GM19099 (cell line): Measurements from ENCODE around the gene THSD4.

Experiments used
- POLR2A ChIP-seq: IDR thresholded peaks from 3 replicates; pipeline ENCODE4 v1.6.1; 2011; ENCODE audit warnings: low read depth; ENCODE audit not compliant: insufficient read length; ENCODE audit errors: extremely low read depth

Gene THSD4

DNA sequence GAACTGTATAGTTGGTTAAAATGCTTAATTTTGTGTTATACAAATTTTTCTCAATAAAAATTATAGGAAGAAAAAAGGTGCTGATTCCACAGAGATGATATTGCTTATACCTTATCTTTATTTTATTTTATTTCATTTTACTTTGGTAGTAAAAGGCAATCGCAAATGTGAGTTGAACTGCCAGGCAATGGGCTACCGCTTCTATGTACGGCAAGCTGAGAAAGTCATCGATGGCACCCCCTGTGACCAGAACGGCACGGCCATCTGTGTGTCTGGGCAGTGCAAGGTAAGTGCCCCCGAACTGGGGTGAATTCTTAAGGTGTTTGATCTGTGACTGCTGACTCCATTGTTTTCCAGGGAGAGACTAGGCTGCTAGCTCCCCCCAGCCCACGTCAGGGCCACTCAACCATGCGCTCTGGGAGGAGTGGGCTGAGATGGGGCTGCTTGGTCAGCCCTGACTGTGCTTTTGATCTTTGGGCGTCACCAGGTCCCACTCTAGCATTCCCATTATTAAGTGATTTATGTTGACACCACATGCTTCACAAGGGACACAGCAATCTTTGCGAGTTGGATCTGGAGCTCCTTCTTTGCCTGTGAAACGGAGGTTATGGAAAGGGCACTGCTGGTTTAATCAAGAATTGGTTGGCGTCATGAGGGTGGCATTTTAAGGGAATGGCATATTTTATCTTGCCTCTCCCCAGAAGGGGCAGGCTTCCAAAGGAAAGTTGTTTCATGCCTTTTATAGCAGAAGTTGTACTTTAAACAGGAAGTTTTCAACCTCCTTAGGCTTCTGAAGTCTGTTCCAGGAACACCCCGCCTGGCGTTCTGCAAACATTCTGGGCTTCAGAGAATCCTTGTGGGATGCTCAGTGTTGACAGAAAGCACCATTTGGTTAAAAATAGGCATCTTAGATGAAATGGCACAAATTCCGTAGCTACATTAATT, 296.5 kb downstream of the THSD4 start:
- TF ChIP-seq POLR2A = no peak

DNA sequence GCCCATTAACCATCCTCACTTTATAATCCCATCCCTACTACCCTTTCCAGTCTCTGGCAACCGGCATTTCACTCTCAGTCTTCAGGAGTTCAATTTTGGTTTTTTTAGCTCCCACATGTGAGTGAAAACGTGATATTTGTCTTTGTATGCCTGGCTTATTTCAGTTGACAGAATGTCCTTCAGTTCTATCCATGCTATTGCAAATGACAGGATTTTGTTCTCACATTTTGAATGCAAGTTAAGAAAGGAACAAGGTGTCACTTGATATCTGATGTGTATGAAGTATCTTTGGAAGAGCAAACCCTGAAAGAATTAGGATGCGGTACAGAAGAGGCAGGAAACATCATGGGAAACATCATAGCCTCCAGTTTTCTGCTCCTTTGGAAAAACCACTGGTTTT, 298.1 kb downstream of the THSD4 start:
- TF ChIP-seq POLR2A = no peak

DNA sequence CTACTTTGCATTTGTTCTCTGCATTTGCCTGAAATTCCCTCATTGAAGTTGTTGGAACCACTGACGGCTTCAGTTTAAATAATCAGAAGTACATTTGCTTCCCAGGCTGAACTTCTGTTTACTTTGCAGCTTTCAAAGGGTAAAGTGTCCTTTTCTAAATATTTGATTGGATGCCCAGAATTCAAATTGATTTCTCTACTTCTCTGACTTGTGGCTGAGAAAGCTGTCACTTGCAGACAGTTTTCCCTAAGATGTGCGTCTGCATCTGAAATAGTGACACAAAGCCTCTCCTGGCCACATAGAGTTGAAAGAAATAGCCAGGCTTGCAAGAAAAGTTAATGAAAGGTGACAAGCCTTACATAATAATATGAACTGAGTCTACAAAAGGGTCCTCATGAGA, 299.6 kb downstream of the THSD4 start:
- no peak for TF ChIP-seq POLR2A

DNA sequence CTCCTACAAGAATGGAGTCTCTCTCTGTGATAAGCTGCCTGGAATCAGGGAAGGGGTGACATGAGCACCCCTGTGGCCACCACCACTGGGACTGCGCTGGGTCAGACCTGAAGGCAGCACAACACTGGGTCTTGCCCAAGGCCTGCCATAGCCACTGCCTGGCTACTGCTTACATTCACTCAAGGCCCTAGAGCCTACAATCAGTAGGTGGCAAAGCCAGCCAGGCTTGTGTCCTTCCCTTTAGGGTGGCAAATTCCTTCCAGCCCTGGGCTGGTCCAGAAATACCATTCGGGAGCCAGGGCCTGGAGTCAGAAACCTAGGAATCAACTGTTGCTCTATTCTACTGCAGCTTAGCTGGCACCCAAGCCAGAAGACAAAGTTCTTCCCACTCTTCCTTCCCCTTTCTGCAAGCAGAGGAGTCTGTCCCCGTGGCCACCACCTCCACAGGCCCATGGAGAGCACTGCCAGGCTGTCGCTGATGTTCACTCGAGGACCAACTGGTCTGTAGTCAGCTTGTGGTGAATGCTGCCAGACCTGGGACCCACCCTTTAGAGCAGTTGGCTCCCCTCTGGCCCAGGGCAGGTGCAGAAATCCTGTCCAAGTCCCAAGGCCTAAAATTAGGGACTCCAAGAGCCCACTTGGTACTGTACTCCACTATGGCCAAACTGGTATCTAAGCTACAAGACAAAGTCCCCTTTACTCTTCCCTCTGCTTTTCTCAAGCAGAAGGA, 307.4 kb downstream of the THSD4 start:
- TF ChIP-seq POLR2A = no peak

DNA sequence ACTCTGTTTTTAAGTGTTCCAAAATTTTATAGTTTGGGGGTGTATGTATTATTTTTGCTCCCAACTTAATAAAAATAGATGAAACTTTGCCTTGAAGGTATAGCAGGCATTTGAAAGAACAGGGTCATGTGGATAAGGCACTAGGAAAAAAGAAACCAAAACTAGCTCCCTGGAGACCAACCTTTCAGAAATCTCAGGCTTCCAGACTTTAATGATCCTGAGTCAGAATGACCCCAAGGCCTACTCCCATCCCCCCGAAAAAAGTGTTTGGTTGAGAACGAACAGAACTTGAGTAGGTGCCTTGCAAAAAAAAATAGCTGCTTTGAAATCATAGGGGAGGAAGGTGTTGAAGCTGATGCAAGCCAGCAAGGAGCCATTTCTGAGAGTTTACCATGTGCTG, 309.5 kb downstream of the THSD4 start:
- no peak for TF ChIP-seq POLR2A

DNA sequence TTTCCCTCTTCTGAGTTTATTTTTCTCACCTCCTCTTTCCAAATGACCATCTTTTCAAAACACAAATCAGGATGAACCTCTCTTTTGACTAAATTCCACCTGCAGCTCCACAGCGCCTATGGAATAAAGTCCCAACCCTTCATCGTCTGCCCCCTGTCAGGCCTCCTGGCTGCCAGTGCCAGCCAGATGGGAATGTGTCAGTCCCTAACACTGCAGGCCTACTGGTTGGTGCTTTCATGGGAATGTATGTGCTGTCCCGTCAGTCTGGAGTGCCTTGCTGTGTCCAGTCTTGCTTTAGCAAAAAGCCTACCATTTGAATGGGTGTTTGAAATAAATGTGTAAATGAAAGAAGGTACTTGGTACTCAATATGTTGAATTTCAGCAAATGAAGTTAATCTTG, 310.1 kb downstream of the THSD4 start:
- TF ChIP-seq POLR2A = no peak

DNA sequence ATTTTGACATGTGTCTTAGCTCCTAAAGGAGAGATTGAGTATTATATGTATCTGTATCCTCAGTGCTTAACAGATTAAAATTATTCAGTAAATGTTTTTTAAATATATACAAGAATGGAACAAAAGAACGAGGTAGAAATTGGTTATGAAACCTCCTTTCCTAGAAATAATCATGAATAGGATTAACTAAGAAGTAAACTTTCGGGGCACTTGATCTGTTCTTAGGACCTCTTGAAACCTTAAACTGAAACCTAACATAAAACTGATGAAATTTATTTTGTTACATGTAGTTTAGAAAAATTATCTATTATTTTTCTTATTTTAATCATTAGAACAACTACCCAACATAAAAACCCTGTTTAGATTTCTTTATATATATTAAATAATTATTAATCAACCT, 311.5 kb downstream of the THSD4 start:
- no peak for TF ChIP-seq POLR2A

DNA sequence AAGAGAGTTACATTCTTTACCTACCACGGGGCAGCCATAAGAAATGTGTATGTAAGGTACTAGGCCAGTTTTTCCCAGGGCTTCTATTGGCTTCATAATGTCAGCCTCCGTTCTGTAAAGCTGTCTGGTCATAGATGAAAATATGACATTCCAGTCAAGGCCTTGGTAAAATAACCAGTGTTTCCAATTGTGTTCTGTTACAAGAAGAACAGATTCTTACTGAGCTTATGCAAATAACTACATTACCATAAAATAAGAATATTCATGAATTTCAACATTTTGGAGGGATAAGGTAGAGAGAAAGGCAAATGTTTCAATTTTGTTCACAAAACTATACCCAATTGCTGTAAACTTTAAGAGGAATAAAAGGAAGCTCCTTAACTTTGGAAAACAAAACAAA, 315.5 kb downstream of the THSD4 start:
- TF ChIP-seq POLR2A = no peak

DNA sequence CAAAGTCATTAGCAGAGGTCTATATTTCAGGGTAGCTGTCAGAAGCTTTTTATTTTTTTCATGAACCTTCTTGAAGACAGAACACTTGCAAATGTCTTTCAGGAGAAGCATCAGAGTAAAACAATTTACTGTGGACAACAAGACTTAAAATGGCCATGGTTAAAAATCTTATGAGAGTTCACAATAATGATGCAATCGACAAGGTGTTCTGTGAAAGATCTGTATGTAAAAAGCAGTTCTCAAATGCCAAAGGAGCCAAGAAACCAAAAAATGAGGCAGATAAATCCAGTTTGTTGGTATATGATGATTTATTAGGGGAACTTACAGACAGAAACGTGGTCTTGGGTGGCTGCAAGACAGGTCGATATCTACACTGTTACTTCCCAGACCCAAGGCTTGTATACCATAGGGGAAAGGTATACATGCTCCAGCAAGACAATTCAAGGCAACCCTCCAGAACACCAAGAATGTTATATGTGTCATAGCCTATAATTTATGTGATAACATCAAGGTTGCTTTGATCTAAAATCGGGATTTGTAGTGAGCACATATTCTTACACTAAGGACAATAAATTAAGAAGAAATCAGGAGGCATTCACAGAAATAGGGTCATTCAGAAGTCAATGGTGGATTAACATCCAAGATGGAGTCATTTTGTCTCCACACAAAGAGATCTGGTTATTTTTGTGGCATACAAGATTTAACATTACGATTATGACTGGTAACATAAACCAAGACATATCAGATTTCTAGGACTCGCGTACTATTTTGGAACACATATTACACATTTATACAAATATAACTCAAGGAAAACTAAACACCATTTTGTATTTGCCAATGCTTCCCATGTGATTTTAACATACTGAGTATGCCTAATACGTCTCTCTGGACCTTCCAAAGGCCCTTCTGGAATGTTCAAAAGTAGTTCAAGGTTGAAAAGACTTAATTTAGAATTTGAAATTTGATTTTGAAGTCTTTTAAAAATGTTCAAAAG, 316.4 kb downstream of the THSD4 start:
- TF ChIP-seq POLR2A = no peak

DNA sequence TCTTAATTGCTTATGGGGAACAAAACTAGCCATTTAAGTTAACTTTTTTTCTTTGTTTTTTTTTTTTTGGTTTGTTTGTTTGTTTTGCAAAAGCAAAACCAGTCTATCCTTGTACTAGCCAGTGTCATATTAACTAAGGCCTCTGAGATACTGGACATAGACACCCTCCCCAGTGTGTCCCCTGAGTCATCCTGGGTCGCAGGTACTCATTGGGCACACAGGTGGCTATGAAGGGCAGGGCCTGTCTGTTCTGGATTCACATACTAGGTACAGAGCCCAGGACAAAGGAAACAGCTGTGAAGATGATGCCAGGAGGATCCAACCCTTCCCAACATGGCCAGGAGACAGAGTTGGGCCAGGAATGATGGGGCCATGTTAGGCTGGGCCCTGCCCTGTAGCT, 318.1 kb downstream of the THSD4 start:
- no peak for TF ChIP-seq POLR2A

DNA sequence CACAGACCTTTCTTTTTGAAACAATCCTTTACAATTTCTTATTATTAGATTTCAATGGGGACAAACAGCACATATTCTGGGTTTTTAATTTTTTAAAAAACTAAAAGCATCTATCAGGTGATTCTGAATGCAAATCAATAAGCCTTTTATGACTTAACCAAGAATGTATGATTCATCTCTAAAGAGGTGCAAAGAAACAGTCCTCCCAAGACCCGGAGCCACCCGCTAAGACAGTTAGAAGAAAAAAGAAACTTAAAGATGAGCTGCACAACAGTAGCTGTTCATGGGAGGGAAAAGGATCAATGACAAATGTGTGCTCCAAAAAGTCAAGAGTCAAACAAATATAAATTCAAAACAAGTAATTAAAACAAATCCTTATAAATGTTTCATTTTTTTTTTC, 319.5 kb downstream of the THSD4 start:
- TF ChIP-seq POLR2A = no peak

DNA sequence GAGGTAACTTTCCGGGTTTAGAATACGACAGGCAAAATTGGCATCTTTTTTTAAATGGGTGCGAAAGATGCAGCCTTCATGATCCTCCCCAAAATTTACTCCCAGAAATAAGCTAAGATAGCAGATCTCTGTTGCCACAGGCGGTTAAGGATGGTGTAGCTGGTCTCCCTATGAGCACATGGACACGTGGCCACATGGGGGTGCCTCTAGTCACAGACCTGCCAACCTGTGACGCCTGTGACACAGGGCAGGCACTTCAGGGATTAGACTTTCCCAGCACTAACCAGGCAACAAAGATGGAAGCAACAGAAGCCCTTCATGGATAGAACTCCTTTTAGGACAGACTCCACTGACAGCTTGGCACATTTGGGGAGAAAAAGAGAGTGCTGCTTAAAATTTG, 320.3 kb downstream of the THSD4 start:
- TF ChIP-seq POLR2A = no peak

DNA sequence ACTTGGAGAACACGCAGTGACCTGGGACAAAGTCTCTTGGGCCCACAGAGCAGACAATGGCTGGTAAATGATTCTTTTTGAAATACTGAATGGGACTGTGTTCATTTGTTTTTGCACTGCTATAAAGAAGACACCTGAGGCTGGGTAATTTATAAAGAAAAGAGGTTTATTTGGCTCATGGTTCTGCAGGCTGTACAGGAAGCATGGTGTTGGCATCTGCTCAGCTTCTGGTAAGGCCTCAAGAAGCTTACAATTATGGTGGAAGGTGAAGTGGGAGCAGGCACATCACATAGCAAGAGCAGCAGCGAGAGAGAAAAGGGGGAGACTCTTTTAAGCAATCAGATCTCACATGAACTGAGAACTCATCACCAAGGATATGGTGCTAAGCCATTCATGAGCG, 321.6 kb downstream of the THSD4 start:
- no peak for TF ChIP-seq POLR2A

DNA sequence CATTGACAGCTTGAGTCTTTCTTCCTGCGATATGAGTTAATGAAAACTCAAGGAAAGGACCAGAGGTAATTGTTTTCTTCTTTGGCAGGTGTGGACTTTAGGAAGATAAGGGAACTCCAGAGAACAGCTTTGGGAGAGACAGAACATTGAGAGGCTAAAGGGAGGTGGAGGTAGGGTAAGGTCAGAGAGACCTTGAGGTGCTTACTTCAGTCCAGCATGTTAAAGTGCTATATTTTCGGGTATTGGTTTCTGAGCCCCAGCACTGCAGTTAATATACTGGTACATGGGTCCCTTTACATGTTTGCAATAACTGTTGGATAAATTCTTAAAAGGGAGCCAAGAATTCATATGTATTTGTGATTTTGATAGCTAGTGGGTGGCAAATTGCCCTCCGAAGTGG, 322.1 kb downstream of the THSD4 start:
- TF ChIP-seq POLR2A = no peak

DNA sequence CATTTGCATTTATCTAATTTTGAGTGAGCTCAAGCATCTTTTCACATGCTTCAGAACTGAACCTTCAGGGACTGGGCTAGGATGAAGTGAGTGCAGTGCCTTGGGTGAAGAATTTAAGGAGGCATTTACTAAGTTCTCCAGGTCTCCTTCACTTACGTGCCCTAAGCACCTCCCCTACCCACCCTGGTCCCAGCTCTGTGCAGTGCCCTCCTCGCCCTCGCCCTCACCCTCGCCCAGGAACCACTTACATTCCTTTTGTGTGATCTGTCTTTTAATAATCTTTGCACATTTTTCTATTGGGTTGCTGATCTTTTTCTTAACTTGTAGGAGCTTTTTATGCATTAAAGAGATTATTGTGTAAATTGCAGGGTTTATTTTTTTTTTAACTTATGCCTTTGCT, 322.6 kb downstream of the THSD4 start:
- no peak for TF ChIP-seq POLR2A
